ENCODE data around the gene MTFR1L. TPM values are rescaled to one million over a fixed set of nuclear protein-coding genes. Genes with fewer than 3 reads are reported as not detected.

MTFR1L gene
- total RNA-seq, 4 donors from 2014 or later, result 75.7 to 109 (median 99.2) TPM

GRCh38 chr1:25826571-25826970 is 6.8 kb downstream of the MTFR1L start:
- H3K9me3 ChIP-seq, result no peaks in the 10 kb centered on the region
- H3K27me3 ChIP-seq, result no peaks in the 10 kb centered on the region
- intact Hi-C loops (cut with DNase I), result no loop called here
- TF ChIP-seq, protein P1, sequence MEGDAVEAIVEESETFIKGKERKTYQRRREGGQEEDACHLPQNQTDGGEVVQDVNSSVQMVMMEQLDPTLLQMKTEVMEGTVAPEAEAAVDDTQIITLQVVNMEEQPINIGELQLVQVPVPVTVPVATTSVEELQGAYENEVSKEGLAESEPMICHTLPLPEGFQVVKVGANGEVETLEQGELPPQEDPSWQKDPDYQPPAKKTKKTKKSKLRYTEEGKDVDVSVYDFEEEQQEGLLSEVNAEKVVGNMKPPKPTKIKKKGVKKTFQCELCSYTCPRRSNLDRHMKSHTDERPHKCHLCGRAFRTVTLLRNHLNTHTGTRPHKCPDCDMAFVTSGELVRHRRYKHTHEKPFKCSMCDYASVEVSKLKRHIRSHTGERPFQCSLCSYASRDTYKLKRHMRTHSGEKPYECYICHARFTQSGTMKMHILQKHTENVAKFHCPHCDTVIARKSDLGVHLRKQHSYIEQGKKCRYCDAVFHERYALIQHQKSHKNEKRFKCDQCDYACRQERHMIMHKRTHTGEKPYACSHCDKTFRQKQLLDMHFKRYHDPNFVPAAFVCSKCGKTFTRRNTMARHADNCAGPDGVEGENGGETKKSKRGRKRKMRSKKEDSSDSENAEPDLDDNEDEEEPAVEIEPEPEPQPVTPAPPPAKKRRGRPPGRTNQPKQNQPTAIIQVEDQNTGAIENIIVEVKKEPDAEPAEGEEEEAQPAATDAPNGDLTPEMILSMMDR (IDR thresholded peaks at IDR 0.05), result no peak
- H3K27ac ChIP-seq, result no peak overlapping the region
- WGBS, 2 donors, result 97 to 100% methylated on average over 4 to 7 of the region's 10 CpGs
- DNase-seq, result no peak
- no peak overlapping the region for H3K4me3 ChIP-seq (replicated peaks in 1 of 3)
- peaks cover 10 to 15% of the 10 kb centered on the region in 2 donors for H3K4me1 ChIP-seq
- H3K36me3 ChIP-seq, result peaks cover 51 to 53% of the 10 kb centered on the region in 2 donors

GRCh38 chr1:25828491-25828890 is 8.7 kb downstream of the MTFR1L start:
- H3K27ac ChIP-seq, result no peak overlapping the region
- peaks cover 70 to 72% of the 10 kb centered on the region in 2 donors for H3K36me3 ChIP-seq
- TF ChIP-seq POLR2A (IDR thresholded peaks at IDR 0.05), result no peak
- TF ChIP-seq, protein P1 (IDR thresholded peaks at IDR 0.05), result no peak
- no peaks in the 10 kb centered on the region for H3K27me3 ChIP-seq
- intact Hi-C loops (cut with DNase I), result no loop called here
- WGBS, 2 donors, result 61 to 64% methylated on average over 3 of the region's 3 CpGs
- no peaks in the 10 kb centered on the region for H3K9me3 ChIP-seq
- no peaks in the 10 kb centered on the region for H3K4me1 ChIP-seq
- no peak overlapping the region for H3K4me3 ChIP-seq (replicated peaks in 1 of 3)
- DNase-seq, result no peak

GRCh38 chr1:25829046-25829445 is 9.3 kb downstream of the MTFR1L start:
- TF ChIP-seq, protein P1 (IDR thresholded peaks at IDR 0.05), result no peak
- TF ChIP-seq POLR2A (IDR thresholded peaks at IDR 0.05), result no peak
- intact Hi-C loops (cut with DNase I), result no loop called here
- 91 to 100% methylated on average over 1 of the region's 1 CpG for WGBS, 2 donors
- Histone ChIP-seq H3K27ac (no peak overlapping the region), H3K27me3 (no peaks in the 10 kb centered on the region), H3K4me1 (no peaks in the 10 kb centered on the region), H3K4me3 (replicated peaks in 1 of 3) (no peak overlapping the region), H3K9me3 (no peaks in the 10 kb centered on the region), H3K36me3 (peaks cover 70 to 76% of the 10 kb centered on the region in 2 donors)
- no peak for DNase-seq

GRCh38 chr1:25831569-25832196 is 11.9 kb downstream of the MTFR1L start:
- no peaks in the 10 kb centered on the region for H3K27me3 ChIP-seq
- no peaks in the 10 kb centered on the region for H3K4me1 ChIP-seq
- no peak overlapping the region for H3K27ac ChIP-seq
- peaks cover 64 to 75% of the 10 kb centered on the region in 2 donors for H3K36me3 ChIP-seq
- H3K9me3 ChIP-seq, result no peaks in the 10 kb centered on the region
- 63% methylated on average over 5 of the region's 5 CpGs for WGBS, 2 donors
- no peak overlapping the region for H3K4me3 ChIP-seq (replicated peaks in 1 of 3)
- no peak for TF ChIP-seq POLR2A (IDR thresholded peaks at IDR 0.05)
- TF ChIP-seq, protein P1 (IDR thresholded peaks at IDR 0.05), result no peak
- DNase-seq, result no peak
- intact Hi-C loops (cut with DNase I), result no loop called here

DNA sequence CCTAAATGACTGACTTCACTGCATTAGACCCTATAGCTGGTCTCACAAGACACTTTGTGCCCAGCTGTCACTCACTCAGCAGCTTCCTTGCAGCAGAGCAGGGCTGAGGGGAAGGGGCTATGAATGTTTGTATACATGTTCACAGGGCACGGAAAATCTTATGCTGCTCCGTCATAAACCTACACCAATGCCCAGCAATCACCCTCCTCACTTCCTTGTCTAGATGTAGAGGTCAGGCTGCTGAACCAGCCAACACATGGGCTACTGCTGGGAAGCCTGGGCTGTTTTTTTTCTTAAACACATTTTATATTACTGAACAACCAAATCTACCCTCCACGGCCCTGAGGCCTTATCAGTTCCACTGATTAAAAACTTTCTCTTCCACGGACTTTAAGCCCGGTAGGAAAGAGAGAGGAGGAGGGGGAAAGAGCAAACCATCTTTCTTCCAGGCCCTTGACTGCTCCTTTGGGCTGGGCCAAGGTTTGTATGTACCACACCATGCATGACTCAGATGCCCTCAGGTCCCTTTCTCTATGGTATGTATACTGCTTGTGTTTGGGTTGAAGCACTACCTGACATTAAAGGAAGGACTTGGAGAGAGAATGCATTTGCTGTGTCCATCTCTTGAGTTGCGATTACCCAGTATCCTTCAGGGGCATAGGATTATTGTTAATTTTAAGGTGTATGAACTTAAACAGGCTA is 12.7 kb downstream of the MTFR1L start:
- intact Hi-C loops (cut with DNase I), result no loop called here
- Histone ChIP-seq H3K4me1 (no peaks in the 10 kb centered on the region), H3K27ac (no peak overlapping the region), H3K9me3 (no peaks in the 10 kb centered on the region), H3K36me3 (peaks cover 56 to 67% of the 10 kb centered on the region in 2 donors), H3K4me3 (replicated peaks in 1 of 3) (no peak overlapping the region), H3K27me3 (no peaks in the 10 kb centered on the region)
- WGBS, 2 donors, result 90 to 92% methylated on average over 6 of the region's 6 CpGs
- no peak for DNase-seq
- no peak for TF ChIP-seq POLR2A (IDR thresholded peaks at IDR 0.05)
- TF ChIP-seq, protein P1 (IDR thresholded peaks at IDR 0.05), result no peak

Measured in thyroid gland (tissue), 4 donors.